Activated T-cell treated with anti-CD3 and anti-CD28 coated beads for 1 hour (primary cell): ENCODE measurements around the gene TATDN3.
"Not testable (repeated sequence)": the region's sequence is repeated elsewhere in the genome, so short reads cannot be mapped to it uniquely, and the experiment has no call there.

Source experiments
- DNase-seq: peaks from one replicate; pipeline ENCODE4 v3.0.0-alpha.2; 2020; ENCODE audit warnings: low read depth

The TATDN3 gene, protein sequence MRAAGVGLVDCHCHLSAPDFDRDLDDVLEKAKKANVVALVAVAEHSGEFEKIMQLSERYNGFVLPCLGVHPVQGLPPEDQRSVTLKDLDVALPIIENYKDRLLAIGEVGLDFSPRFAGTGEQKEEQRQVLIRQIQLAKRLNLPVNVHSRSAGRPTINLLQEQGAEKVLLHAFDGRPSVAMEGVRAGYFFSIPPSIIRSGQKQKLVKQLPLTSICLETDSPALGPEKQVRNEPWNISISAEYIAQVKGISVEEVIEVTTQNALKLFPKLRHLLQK

DNA sequence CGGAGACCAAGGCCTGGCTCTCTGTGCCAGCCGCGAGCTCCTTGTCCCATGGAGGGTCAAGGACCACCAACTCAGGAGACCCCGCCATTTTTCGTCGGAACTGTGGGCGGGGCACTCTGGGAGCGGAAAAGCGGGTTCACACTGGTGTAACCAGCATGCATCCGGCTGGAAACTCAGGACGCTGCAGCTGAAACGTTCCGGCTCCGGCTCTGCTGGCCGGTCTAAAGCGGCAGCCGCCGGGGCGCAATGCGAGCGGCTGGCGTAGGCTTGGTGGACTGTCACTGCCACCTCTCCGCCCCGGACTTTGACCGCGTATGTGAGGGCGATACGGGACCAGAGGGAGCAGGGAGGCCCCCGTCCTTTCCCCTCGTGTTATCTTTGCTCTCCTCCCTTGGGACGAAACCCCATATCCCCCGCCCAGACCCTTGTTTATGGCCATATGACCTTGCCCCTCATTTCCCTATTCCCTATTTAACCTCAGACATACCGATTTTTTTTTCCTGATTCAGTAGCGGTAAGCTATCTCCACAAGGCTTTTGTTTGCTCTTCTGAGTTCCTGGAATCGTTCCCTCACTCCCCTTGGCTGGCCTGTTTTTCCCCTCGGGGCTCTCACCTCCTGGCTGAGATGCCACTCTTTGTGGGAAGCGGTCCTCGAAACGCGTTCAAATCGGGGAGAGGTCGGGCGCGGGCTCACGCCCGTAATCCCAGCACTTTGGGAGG, at the start of gene TATDN3, which contains the start of gene NSL1:
TSS of gene TATDN3 (plus strand) at position 219 of the 720 bp plus-strand sequence. CDS start at position 247, 28 bp downstream.
TSS of gene NSL1 (minus strand) at position 102 of the 720 bp plus-strand sequence. CDS start at position 88, 14 bp downstream.
- DNase-seq, result peak; percentile 96

DNA sequence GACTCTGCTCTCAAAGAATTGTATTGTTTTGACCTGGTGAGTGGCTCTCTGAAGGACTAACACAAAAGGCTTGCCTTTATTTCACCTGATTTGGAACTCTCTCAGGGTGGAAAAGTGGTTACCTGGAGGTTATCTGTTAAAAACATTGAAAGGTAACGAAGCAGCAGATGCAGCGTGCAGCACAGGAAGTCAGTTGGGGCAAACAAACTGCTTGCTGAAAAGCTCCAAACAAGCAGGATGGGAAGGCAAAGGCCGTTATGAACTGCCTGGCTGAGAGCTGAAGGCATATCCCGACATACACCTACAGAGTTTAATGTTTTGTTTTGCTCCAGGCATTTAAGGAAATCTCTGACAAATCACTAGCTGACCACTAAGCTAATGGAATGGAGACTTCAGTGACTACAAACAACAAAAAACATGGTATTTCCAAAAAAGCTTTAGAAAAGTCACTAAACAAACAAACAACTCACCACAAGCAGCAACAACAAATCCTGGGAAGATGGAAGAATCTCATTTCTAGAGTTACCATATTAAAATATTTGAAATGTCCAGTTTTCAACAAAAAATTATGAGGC, 47.7 kb upstream of the TATDN3 start:
- DNase-seq, result no peak

DNA sequence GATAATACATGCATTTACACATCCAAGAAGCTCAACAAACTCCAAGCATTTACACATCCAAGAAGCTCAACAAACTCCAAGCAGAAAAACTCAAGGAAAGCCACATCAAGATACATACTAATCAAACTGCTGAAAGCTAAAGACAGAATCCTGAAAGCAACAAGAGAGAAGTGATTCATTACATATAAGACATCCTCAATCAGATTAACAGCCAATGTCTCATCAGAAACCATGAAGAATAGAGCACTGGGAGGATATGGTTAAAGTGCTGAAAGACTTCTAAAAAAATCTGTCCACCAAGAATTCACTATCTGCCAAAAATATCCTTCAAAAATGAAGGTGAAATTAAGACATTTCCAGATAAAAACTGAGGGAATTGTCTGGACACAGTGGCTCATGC, 46.4 kb upstream of the TATDN3 start:
- no peak for DNase-seq

DNA sequence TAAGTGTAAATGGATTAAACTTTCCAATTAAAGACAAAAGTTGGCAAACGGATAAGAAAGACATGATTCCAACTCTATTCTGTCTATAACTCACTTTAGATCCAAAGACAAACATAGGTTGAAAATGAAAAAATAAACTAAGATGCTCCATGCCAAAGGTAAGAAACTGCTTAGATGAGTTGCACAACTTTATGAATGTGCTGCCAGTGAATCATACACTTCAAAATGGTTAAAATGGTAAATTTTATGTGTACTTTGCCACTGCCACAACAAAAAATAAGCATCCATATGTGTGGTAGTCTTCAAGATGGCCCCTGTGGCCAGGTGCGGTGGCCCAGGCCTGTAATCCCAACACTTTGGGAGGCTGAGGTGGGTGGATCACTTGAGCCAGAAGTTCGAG, 45.1 kb upstream of the TATDN3 start:
- DNase-seq, result no peak

DNA sequence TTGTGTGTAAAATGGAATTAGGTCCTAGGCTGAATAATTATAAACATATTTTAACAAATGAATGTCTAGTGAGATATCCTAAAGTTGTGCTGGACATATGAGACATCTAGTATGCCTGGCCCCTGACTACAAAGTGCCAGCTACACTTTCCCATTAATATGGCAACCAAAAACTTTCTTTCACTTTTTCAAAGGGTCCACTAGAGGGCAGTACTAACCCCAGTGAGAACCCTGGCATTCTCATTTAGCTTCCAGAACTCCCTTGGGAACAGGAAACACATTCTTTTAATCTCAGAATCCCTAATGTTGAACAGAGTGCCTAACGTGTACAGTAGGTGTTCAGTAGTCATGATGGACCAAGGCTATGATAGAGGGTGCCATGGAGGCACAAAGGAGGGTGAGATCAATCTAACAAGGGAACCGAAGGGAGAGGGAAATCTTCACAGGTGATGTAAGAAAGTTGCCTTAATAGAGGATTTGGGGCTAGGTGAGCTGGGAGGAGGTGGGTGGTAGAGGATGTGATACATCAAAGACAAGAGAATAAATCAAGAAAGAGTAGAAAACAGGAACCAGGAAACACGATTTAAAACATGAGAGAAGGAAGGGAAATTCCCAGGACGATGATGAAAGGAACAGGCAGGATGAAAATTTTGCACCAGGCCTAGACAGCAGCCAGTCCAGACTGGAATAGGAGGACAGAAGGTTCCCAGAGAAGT, 41.7 kb upstream of the TATDN3 start:
- no peak for DNase-seq

DNA sequence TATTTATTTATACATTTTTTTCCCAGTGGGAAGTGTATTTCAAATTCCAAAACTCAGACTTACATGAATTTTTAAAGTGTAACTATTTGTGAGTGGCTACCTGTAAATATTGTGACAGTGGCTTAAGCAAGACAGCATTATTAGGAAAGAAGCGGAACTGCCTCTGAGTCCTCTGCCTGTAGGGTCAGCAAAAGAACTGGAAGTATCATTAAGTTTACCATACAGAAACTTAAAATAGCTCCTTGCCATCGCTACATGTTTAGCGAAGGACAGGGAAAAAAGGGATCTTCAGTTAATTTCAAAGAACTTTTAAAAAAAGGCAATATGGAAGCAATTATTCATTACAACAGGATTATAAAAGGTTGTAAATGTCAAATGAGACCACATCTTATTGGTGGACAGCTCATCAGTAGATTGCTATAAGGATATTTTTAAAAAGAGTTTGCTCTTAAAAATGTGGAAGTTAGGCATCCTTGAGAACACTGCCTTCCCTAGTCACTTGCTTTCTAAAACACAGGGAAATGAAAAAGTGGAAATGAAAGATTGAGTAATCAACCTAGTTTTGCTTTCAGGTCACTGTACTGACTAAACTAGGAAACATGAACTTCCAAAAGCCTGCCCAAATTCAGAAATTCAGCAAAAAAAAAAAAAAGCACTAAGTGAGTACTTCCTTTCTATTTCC, 39.3 kb upstream of the TATDN3 start:
- DNase-seq, result no peak

DNA sequence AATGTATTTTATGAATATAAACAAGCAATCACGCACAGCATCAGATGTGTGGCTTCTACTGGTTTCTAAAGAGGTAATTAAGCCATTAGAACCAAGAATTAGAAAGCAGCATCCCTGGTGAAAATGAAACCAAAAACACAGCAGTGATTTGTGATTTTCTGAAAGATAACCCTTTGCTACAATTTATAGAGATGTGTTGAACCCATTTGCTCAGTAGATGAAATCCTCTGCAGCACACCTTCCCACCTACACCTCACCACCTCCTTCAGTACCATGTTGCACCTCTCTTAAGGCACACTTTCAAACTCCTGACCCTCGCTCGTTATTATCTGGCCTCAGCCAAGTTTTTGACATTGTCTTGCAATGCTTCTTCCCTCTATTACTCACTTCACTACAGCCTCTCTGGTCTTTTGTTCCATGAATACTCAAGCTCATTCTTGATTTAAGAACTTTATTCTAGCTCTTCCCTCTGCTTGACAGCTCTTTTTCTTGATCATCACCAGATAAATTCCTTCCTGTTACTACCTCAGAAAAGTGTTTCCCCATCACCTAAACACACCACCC, 38.7 kb upstream of the TATDN3 start:
- DNase-seq, result no peak

DNA sequence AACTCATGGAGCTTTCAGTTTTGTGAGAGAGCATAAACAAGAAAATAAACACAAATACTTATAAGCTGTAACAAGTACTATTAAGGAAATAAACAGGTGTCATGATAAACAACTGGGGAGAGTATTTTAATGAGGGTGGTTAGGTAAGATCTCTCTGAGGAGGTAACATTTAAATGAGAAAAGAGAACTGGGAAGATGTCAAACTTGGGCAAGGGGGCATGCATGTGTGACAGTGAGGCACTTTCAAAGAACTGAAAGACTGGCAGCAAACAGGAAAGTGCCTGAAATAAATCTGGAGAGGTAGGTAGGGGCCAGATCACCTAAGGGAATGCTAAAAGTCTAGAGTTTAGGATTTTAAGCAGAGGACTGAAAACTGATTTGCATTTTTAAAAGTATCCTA, 37.9 kb upstream of the TATDN3 start:
- no peak for DNase-seq

DNA sequence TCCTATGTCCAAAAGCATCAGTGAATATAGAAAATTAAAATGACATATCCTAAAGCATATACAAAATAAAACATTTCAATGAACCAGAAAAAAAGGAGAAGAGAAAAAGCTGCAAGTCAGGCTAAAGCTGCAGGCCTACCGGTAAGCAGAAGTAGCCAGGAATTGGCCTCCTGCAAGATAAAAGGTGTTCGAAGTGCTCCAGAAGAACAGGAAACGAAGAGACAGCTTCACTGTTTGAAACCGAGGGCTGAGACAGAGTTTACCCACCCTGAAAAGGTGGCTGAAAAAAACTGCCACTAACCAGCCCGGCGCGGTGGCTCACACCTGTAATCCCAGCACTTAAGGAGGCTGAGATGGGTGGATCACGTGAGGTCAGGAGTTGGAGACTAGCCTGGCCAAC, 37.5 kb upstream of the TATDN3 start:
- DNase-seq, result no peak

DNA sequence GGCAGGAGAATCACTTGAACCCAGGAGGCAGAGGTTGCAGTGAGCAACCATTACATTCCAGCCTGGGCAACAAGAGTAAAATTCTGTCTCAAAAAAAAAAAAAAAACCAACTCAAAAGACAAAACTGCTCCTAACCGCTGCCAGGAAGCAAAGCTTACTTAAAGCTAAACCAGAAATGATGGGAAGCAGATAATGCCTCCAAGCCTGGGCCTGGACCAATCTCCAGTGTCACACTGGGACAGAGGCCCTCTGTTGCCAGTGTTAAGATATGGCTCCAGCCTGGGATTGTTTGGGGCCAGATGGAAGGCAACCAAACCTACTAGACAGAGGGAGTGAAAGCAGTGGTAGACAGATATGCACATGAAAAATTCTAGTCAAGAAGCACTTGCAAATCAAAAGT, 37.0 kb upstream of the TATDN3 start:
- DNase-seq, result no peak

DNA sequence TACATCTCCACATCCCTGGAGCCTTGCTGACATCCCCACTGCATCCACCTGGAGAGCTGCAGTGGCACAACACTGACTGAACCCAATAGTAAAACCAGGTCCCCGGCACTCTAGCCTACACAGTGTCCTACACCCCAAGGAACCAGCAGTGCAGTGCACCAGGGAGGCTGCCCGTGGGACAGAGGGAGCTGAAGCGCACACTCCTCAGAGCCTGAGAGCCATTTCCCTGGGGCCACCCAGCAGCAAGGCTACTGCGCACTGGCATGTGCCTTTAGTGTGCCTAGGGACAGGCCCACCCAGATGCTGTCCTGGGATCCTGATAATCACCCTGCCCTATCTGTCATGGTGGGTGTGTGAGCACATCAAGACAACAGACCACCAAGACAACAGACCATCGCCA, 32.0 kb upstream of the TATDN3 start:
- DNase-seq, result no peak

DNA sequence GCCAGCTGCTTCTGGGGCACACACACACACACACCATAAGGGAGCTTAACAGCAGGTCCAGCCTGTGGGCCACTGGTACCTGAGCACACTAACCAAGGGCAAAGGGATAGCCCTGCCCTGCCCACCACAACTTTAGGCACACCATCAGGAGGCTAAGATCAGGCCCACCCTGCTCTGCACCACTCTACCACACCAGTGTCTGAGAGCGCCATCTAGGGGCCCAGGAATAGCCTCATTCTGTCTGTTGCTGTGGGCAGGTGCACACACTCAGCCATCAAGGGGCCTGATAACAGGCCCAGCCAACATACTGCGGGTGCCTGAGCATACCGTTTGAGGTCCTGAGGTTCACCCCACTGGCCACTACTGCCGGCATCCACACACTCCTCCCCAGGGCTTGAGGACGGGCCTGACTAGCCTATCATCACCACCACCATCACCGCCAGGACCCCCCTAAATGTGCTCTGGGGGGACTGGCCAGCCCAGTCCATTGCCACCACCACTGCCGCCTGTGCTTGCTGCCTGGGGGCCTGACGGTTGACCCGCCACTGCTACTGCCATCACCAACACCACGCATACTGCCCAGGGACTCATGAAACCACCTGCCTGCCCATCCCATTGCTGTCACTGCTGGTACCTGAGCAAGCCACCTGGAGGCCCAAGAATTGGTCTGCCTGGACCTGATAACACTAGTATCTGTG, 31.4 kb upstream of the TATDN3 start:
- peak; percentile 39 for DNase-seq

DNA sequence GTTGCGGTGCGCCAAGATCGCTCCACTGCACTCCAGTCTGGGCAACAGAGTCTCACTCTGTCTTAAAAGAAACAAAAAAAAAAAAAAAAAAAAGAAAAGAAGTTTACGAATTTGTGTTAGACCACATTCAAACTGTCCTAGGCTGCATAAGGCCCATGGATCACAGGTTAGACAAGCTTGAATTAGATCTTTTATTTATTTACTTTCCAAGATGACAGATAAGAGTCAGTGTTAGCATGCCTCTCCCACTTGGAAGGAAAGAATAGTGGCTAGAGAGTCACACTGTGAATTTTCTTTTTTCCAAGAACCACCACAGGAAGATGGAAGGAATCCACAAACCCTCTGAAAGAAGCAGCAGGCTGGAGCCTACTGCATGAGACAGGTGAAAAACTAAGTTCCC, 29.5 kb upstream of the TATDN3 start:
- DNase-seq, result no peak

DNA sequence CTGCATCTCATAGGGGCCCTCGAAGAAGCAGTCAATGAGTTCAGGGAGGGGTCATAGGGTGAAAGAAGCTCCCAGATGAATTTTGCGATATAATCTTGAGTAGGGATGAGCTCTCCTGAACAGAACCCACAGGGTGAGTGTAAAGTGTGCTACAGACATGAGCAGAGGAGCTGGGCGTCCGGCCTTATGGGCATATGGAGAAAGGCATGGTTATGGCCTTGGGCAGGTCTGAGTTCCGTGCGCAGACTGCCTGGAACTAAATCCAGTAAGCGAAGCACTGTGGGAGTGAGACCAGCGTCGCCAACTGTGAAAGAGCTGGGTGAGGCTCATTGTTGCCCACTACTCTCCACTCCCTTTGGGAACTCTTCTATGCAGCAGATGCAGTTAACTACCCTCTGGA, 28.9 kb upstream of the TATDN3 start:
- DNase-seq, result no peak

DNA sequence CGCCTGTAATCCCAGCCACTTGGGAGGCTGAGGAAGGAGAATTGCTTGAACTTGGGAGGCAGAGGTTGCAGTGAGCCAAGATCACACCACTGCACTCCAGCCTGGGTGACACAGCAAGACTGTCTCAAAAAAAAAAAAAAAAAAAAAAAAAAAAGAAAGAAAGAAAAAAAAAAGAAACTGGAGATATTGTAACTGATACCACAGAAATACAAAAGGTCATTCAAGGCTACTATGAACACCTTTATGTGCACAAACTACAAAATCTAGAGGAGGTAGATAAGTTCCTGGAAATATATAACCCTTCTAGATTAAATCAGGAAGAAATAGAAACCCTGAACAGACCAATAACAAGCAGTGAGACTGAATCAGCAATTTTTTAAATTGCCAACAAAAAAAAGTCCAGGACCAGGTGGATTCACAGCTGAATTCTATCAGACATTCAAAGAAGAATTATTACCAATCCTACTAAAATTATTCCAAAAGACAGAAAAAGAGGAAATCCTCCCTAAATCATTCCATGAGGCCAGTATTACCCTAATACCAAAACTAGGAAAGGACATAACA, 26.9 kb upstream of the TATDN3 start:
- DNase-seq, result not testable (repeated sequence)

DNA sequence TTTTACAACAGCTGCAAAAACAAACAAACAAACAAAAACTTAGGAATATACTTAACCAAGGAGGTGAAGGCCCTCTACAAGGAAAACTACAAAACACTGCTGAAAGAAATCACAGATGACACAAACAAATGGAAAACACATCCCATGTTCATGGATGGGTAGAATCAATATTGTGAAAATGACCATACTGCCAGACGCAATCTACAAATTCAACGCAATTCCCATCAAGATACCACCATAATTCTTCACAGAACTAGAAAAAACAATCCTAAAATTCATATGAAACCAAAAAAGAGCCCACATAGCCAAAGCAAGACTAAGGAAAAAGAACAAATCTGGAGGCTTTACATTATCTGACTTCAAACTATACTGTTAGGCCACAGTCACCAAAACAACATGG, 24.9 kb upstream of the TATDN3 start:
- not testable (repeated sequence) for DNase-seq

DNA sequence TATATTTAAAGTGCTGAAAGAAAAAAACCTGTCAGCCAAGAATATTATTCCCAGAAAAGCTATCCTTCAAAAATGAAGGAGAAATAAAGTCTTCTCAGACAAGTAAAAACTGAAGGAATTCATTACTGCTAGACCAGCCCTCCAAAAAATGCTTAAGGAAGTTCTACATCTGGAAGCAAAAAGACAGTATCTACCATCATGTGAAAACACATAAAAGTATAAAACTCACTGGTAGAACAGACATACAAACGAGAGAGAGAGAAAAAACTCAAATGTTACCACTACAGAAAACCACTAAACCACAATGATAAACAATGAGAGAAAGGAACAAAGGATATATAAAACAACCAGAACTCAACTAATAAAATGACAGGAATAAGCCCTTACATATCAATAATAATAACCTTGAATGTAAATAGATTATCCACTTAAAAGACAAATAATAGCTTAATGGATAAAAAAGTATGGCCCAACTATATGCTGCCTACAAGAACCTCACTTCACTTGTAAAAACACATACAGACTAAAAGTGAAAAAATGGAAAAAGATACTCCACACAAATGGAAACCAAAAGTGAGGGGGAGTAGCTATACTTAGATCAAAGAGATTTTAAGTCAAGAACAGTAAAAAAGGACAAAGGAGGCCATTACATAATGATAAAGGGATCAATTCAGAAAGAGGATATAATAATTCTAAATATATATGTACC, 22.1 kb upstream of the TATDN3 start:
- no peak for DNase-seq

DNA sequence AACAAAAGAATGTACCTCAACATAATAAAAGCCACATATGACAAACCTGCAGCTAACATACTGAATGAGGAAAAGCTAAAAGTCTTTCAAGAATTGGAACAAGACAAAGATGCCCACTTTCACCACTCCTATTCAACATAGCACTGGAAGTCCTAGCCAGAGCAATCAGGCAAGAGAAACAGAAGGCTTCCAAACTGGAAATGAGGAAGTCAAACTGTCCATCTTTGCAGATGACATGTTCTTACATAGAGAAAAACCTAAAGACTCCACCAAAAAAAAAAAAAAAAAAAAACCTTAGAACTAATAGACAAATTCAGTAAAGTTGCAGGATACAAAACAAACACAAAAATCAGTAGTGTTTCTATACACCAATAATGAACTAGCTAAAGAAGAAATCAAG, 20.4 kb upstream of the TATDN3 start:
- no peak for DNase-seq

DNA sequence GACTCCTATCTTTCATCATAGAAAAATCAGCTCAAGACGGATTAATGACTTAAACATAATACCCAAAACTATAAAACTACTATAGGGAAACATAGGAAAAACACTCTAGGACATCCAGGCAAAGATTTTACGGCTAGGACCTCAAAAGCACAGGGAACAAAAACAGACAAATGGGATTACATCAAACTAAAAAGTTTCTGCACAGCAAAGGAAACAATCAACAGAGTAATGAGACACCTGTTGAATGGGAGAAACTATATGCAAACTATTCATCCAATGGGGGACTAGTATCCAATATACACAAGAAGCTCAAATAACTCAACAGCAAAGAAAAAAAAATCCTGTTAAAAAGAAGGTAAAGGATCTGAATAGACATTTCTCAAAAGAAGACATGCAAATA, 18.7 kb upstream of the TATDN3 start:
- no peak for DNase-seq

DNA sequence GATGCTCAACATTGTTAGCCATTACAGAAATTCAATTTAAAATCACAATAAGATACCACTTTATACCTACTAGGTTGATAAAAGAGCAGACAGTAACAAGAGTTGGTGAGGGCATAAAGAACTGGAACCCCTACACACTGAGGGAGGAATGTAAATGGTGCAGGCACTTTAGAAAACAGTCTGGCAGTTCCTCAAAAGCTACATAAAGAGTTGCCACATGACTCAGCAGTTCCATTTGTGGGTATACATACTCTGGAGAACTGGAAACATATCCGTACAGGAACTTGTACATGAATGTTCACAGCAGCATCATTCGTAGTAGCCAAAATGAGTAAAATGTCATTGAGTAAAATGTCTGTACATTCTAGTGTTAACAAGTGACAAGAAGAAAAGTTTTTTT, 17.1 kb upstream of the TATDN3 start:
- DNase-seq, result no peak
